Neural cell (in vitro differentiated cells): ENCODE results near the gene BSN. TPM values are rescaled to one million over a fixed set of nuclear protein-coding genes. Genes with fewer than 3 reads are reported as not detected.

ENCODE experiments used
- H2AFZ ChIP-seq: fragments of 200-600, 300-800 bp; sonication (generic), shearing (Covaris generic); 2 replicates; pipeline ENCODE4 v1.6.0; 2014; ENCODE audit warnings: low read depth, mild to moderate bottlenecking, antibody characterized with exemption, low read length, moderate library complexity
- H3F3A ChIP-seq: fragments of 200-600 bp; shearing (Covaris generic); 2 replicates; pipeline ENCODE4 v1.6.1; 2016; ENCODE audit warnings: mild to moderate bottlenecking, moderate library complexity, mixed read lengths, antibody characterized with exemption, low read length; ENCODE audit not compliant: insufficient read depth, poor library complexity, severe bottlenecking
- H3K27ac ChIP-seq: fragments of 200-600, 300-800 bp; sonication (generic), shearing (Covaris generic); 2 replicates; pipeline ENCODE4 v1.5.1; 2014; ENCODE audit warnings: mild to moderate bottlenecking, low read length, moderate library complexity
- H3K27me3 ChIP-seq: fragments of 300-800, 200-600 bp; sonication (generic), shearing (Covaris generic); 2 replicates; pipeline ENCODE4 v1.6.0; 2014; ENCODE audit warnings: mild to moderate bottlenecking, low read depth, low read length, moderate library complexity; ENCODE audit not compliant: insufficient read depth
- H3K36me3 ChIP-seq: fragments of 300-800, 200-600 bp; sonication (generic), shearing (Covaris generic); 2 replicates; pipeline ENCODE4 v1.5.1; 2014; ENCODE audit warnings: mild to moderate bottlenecking, antibody characterized with exemption, low read length, moderate library complexity; ENCODE audit not compliant: insufficient read depth
- H3K4me2 ChIP-seq: fragments of 300-800, 200-600 bp; sonication (generic), shearing (Covaris generic); 2 replicates; pipeline ENCODE4 v1.6.0; 2014; ENCODE audit warnings: mild to moderate bottlenecking, low read length
- H3K4me3 ChIP-seq: fragments of 300-800, 200-600 bp; sonication (generic), shearing (Covaris generic); 2 replicates; pipeline ENCODE4 v1.5.1; 2014; ENCODE audit warnings: mild to moderate bottlenecking, low read length, moderate library complexity
- H3K79me2 ChIP-seq: fragments of 200-600 bp; shearing (Covaris generic); replicated peaks from 2 replicates; pipeline ENCODE4 v1.6.0; 2014; ENCODE audit warnings: mild to moderate bottlenecking, low read length, moderate library complexity; ENCODE audit not compliant: insufficient read depth
- H3K9ac ChIP-seq: fragments of 300-800, 200-600 bp; sonication (generic), shearing (Covaris generic); 2 replicates; pipeline ENCODE4 v1.6.1; 2016; ENCODE audit warnings: mild to moderate bottlenecking, low read length, mixed read lengths
- H3K9me2 ChIP-seq: fragments of 200-600 bp; shearing (Covaris generic); 2 replicates; pipeline ENCODE4 v1.6.1; 2016; ENCODE audit warnings: mild to moderate bottlenecking, low read length, mixed read lengths; ENCODE audit not compliant: insufficient read depth
- H3K9me3 ChIP-seq: fragments of 200-600, 300-800 bp; sonication (generic), shearing (Covaris generic); 2 replicates; pipeline ENCODE4 v1.6.1; 2016; ENCODE audit warnings: mild to moderate bottlenecking, mixed run types, low read length, moderate library complexity, mixed read lengths
- H4K20me1 ChIP-seq: fragments of 200-600 bp; shearing (Covaris generic); 2 replicates; pipeline ENCODE4 v1.6.1; 2016; ENCODE audit warnings: mild to moderate bottlenecking, mixed run types; ENCODE audit not compliant: insufficient read depth
- EP300 ChIP-seq: fragments of 450-650 bp; conservative IDR thresholded peaks from 2 replicates; pipeline ENCODE4 v1.6.1; 2014; ENCODE audit warnings: antibody characterized with exemption, mild to moderate bottlenecking, moderate library complexity; ENCODE audit not compliant: poor library complexity, severe bottlenecking
- EZH2 ChIP-seq: fragments of 200-600, 300-800 bp; shearing (Covaris generic), sonication (generic); IDR thresholded peaks from 2 replicates; pipeline ENCODE4 v1.6.1; 2014; ENCODE audit warnings: antibody characterized with exemption, low read length, borderline replicate concordance, mild to moderate bottlenecking; ENCODE audit not compliant: insufficient read depth, poor library complexity, severe bottlenecking
- MXI1 ChIP-seq: fragments of 450-650 bp; conservative IDR thresholded peaks from 2 replicates; pipeline ENCODE4 v1.6.1; 2014; ENCODE audit warnings: antibody characterized with exemption, mild to moderate bottlenecking; ENCODE audit not compliant: poor library complexity, severe bottlenecking
- POLR2AphosphoS5 ChIP-seq: IDR thresholded peaks from 2 replicates; pipeline ENCODE4 v1.6.1; 2012
- RAD21 ChIP-seq: fragments of 450-650 bp; conservative IDR thresholded peaks from 2 replicates; pipeline ENCODE4 v1.6.1; 2014; ENCODE audit warnings: antibody characterized with exemption, mild to moderate bottlenecking, moderate library complexity
- REST ChIP-seq: IDR thresholded peaks from 2 replicates; pipeline ENCODE4 v1.6.1; 2012; ENCODE audit warnings: borderline replicate concordance
- SMC3 ChIP-seq: fragments of 450-650 bp; conservative IDR thresholded peaks from 2 replicates; pipeline ENCODE4 v1.6.1; 2014; ENCODE audit warnings: antibody characterized with exemption, mild to moderate bottlenecking, moderate library complexity; ENCODE audit not compliant: poor library complexity
- TAF1 ChIP-seq: IDR thresholded peaks from 2 replicates; pipeline ENCODE4 v1.6.1; 2012; ENCODE audit warnings: low read depth
- polyA plus RNA-seq: library from polyadenylated mRNA; depleted of rRNA; stranded (reverse); fragments of >200 nt; gene quantifications from 2 replicates; pipeline ENCODE4 v1.2.3, GENCODE V29; 2014
- TF ChIP-seq, protein P1 (sequence below): fragments of 450-650 bp; IDR thresholded peaks from 2 replicates; pipeline ENCODE4 v1.5.1; 2014; ENCODE audit warnings: antibody characterized with exemption, mild to moderate bottlenecking, moderate library complexity; ENCODE audit not compliant: poor library complexity, severe bottlenecking

BSN gene
- polyA plus RNA-seq, 1 donor from 2014 or later = 2.0 TPM

GRCh38 chr3:49653621-49654020 lies 99.3 kb downstream of the BSN start:
- Histone ChIP-seq H3K36me3 (no peaks in the 10 kb centered on the region), H3K9ac (no peak overlapping the region), H3K4me3 (no peak overlapping the region), H3K9me3 (no peaks in the 10 kb centered on the region), H3K27ac (no peak overlapping the region), H4K20me1 (no peaks in the 10 kb centered on the region), H2AFZ (no peak overlapping the region), H3K9me2 (no peaks in the 10 kb centered on the region), H3F3A (no peaks in the 10 kb centered on the region), H3K4me2 (no peak overlapping the region), H3K79me2 (no peaks in the 10 kb centered on the region), H3K27me3 (no peaks in the 10 kb centered on the region)
- TF ChIP-seq EP300 (no peak), MXI1 (no peak)

DNA sequence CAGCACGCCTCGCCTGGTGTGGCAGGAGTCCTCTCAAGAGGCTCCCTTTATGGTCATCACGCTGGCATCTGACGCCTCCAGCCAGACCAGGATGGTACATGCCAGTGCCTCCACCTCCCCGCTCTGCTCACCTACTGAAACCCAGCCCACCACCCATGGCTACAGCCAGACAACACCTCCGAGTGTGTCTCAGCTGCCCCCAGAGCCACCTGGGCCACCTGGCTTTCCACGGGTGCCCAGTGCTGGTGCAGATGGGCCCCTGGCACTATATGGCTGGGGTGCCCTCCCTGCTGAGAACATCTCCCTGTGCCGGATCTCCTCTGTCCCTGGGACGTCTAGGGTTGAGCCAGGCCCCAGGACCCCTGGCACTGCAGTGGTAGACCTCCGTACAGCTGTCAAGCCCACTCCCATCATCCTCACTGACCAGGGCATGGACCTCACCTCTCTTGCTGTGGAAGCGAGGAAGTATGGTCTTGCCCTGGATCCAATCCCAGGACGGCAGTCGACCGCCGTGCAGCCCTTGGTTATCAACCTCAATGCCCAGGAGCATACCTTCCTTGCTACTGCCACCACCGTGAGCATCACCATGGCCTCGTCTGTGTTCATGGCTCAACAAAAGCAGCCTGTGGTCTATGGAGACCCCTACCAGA lies 100.0 kb downstream of the BSN start:
- Histone ChIP-seq H3K4me3 (no peak overlapping the region), H3K27me3 (no peaks in the 10 kb centered on the region), H3K79me2 (no peaks in the 10 kb centered on the region), H4K20me1 (no peaks in the 10 kb centered on the region), H3K36me3 (no peaks in the 10 kb centered on the region), H3K9me3 (no peaks in the 10 kb centered on the region), H3K27ac (no peak overlapping the region), H3F3A (no peaks in the 10 kb centered on the region), H3K9me2 (no peaks in the 10 kb centered on the region), H2AFZ (no peak overlapping the region), H3K4me2 (no peak overlapping the region), H3K9ac (no peak overlapping the region)
- TF ChIP-seq, protein P1, sequence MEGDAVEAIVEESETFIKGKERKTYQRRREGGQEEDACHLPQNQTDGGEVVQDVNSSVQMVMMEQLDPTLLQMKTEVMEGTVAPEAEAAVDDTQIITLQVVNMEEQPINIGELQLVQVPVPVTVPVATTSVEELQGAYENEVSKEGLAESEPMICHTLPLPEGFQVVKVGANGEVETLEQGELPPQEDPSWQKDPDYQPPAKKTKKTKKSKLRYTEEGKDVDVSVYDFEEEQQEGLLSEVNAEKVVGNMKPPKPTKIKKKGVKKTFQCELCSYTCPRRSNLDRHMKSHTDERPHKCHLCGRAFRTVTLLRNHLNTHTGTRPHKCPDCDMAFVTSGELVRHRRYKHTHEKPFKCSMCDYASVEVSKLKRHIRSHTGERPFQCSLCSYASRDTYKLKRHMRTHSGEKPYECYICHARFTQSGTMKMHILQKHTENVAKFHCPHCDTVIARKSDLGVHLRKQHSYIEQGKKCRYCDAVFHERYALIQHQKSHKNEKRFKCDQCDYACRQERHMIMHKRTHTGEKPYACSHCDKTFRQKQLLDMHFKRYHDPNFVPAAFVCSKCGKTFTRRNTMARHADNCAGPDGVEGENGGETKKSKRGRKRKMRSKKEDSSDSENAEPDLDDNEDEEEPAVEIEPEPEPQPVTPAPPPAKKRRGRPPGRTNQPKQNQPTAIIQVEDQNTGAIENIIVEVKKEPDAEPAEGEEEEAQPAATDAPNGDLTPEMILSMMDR = no peak
- TF ChIP-seq EP300 (no peak), RAD21 (no peak), SMC3 (no peak), REST (no peak), TAF1 (no peak), POLR2AphosphoS5 (no peak), EZH2 (no peak), MXI1 (no peak)
